Effector CD4-positive, alpha-beta T cell (primary cell): ENCODE results near the gene PROM2.
"Not testable (repeated sequence)": the region's sequence is repeated elsewhere in the genome, so short reads cannot be mapped to it uniquely, and the experiment has no call there.

Source experiments
- DNase-seq: peaks from one replicate; pipeline ENCODE4 v3.0.0-alpha.2; 2020

PROM2 gene

DNA sequence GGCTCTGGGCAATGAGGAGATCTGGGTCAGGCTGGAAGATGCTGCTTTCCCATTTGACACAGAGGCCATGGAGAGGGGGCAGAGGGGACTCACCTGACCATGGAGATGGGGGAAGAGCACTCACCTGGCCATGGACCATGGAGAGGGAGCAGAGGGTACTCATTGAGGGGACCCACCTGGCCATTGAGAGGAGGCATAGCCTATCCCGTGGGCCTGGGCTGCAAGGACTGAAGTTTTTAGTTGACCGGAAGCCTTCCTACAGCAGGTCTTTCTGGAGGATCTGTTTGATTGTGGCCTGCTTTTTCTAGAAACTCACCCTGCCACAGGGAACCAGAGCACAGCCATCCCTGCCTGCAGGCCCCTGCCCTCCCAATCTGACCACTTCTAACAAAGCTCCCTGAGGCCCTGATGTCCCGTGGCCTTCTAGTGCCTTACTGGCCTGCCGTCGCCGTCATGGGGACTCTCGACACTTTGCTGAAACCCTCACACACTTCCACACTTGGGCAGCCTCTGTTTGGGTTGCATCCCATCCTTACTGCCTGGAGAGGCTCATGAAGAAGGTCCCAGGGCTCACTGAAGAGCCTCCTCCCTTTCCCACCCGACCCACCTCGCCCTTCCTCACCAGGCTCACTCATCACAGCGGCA, 5.1 kb upstream of the PROM2 start:
- DNase-seq, result no peak

DNA sequence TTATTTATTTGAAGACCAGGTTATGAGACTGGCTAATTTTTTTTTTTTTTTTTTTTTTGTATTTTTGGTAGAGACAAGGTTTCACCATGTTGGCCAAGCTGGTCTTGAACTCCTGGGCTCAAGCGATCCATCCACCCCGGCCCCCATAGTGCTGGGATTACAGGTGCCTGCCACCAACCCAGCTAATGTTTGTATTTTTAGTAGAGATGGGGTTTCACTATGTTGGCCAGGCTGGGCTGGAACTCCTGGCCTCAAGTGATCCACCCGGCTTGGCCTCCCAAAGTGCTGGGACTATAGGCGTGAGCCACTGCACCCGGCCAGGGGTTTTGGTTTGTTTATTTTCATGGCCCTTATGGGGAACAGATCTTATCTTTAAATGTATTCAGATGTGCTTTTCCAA, 4.5 kb upstream of the PROM2 start:
- DNase-seq, result not testable (repeated sequence)

DNA sequence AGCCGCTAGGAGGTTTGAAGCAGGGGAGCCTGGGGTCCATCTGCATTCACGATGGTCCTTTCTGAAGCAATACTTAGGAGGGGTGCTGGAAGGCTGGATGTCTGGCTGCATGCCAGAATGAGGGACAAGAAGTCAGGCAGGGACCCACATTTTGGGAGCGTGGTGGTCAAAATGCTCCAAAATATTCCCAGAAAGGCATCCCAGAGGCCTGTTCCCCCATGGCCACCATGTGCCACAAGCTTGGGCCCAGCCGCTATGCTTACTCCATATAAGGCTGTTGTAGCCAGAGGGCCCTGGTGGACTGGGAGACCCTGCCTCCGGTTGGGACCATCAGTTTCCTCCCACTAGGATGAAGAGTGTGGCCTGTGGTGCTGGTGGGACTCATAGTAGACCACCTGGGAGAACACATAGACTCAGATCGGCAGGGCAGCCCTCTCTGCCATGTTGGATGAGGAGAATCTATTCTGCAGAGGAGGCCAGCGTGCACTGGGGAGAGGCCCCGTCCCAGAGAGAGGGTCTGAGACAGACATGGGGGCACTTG, 3.6 kb upstream of the PROM2 start:
- no peak for DNase-seq

DNA sequence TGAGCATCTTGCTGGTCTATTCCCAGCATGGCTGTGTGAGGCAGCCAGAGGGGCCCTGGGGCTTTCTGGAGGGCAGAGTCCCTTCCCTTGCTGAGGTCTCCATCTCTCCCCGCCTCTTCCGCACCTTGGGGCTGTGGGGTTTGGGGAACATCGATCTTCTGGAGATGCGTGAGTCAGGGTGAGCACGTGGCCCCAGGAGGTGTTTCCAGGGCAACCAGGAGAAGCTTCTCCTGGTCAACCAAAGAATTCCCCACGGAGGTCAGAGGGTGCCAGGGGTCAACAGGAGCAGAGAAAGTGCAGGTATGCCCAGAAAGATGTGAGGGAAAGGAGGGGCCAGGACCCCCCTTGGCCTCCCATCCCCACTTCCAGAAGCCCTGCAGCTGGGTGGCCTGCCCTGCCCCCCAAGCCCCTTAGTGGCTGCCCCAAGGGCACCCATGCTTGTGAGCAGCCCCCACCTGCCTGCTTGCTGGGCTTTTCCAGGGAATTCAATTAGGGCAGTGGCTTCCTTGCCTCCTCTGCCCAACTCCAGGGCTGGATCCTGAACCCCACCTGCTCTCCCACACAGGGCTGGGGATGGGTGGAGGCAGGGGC, 2.8 kb upstream of the PROM2 start:
- no peak for DNase-seq

DNA sequence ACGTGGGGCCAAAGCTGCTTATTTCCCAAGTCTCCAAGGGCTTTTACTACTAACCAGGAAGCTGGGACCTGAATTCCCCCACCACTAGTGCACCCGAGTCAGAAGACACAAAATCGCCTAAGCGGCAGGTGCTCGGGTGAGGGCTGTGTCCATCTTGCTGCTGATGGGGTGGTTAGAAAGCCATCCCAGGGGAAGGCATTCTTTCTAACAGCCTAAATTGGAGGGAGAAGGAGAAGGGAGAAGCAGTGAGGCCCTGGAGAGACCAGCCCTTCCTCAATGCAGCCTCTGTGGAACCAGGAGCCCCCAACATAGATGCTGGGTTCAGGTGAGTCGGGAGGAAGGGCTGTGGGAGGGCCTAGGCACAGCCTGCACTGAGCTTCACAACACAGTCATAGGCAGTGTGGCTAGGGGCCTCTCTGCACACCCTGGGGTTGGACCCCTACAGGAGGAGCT, 1.9 kb upstream of the PROM2 start:
- no peak for DNase-seq

DNA sequence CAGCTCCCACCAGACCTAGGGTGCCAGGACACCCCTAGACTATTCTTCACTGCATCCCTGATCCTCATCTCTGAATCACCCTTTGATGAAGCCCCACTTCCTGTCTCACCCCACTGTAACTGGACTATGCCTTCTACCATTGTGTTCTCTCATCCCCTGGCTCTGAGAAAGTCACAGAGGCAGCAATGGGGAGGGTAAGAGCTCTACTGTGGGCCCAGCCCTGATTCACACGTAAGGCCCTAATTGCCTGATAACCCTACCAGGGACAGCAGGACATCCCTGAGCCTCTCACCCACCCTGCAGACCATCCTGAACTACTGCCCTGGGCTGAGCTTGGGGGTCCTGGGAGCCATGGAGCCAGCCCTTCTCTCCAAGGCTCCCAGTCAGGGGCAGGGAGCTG, 1.5 kb upstream of the PROM2 start:
- no peak for DNase-seq

DNA sequence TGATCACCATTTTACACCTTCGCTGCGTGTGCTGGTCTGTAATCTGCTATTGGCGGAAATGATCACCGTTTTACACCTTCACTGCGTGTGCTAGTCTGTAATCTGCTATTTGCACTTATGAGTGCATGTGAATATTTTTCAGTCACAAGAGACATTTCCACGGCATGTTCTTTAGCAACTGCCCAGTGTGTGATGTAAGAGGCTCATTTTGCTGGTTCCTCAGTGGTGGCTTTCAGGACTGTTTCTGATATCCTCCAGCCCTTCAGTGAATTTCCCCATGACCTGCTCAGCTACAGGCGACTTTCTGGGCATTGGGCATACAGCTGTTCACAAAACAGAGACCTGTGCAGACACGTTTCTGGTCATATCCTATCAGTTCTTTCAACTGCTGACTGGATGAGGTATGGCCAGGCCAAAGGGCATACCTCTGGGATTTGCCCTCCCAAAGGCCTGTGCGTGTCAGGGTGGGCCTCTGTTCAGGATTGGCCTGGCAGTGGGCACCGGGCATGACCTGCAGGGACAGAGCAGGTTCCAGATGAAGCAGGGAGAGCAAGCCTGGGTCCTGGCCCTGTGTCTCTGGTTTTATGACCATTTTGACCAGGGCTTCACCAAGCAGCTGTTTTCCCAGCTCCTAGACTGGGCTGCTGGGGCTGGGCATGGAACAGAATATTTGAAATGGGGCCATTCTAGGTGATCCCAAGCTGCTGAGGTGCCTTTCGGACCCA, 521 bp upstream of the PROM2 start:
- DNase-seq, result no peak

DNA sequence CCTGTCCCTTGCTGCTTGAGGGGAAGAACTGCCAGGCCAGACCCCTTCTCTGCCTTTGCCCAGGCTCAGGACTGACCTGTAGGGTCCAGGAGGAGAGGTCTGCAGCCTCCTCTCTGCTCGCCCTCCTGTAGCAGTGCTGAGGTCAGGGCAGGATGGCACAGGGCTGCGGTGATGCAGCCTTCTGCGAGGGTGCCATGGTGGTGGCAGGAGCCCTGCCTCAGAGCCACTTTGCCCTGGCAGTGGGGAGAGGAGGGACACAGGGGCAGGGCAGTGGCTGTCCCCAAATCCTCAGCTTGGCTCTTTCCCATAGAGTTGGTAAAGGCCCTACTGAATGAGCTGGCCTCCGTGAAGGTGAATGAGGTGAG, 884 bp downstream of the PROM2 start:
- no peak for DNase-seq

DNA sequence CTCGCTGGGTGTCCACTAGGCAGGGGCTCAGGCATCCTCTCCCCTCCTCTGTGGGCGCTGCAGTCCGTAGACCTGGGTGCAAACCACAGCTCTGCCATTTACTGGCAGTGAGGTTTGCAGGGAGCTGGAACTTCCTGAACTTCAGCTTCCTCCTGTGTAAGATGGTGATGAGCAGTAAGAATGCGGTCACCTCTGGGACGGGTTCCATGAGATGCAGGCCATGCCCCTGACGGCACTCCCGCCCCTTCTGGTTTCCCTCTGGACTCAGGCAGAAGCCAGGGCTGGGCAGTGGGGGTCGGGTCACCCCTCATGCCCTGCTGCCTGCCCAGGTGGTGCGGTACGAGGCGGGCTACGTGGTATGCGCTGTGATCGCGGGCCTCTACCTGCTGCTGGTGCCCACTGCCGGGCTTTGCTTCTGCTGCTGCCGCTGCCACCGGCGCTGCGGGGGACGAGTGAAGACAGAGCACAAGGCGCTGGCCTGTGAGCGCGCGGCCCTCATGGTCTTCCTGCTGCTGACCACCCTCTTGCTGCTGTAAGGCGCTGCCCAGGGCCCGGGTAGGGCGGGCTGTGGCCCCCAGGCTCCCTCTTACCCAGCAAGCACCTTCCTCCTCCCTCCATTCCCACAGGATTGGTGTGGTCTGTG, 1.5 kb downstream of the PROM2 start:
- DNase-seq, result no peak

DNA sequence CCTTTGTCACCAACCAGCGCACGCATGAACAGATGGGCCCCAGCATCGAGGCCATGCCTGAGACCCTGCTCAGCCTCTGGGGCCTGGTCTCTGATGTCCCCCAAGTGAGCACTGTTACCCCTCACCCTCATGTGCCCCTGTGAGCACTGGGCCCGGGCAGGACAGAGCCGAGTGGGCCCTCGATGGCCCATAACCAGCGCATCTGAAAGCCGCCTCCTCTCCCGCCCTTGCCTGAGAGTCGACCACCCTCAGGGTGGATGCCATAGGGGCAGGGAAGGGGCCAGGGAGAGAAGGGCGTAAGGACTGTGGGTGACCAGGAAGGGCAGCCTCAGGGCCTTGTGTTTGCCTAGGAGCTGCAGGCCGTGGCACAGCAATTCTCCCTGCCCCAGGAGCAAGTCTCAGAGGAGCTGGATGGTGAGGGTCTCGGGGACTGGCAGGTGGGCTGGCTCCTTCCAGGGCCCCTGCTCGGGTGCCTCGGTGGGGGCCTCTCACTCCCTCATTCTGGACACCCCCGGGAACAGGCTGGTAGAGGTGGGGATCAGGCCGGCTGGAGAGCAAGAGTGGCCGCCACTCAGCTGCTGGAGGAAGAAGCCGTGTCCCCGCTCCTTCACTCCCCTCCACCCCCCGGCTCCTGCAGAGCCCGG, 2.1 kb downstream of the PROM2 start:
- no peak for DNase-seq

DNA sequence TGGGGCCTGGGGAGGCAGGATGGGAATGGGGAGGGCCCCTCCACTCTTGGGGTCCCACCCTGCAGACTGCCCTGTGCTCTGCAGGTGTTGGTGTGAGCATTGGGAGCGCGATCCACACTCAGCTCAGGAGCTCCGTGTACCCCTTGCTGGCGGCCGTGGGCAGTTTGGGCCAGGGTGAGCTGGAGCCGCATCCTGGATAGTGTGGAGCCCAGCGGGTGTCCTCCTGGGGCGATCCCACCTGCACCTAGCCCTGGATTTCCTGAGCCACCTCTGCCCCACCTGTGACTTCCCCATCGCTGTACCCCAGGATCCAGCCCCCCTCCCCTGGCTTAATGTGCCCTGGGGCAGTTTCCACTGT, 2.6 kb downstream of the PROM2 start:
- DNase-seq, result no peak

DNA sequence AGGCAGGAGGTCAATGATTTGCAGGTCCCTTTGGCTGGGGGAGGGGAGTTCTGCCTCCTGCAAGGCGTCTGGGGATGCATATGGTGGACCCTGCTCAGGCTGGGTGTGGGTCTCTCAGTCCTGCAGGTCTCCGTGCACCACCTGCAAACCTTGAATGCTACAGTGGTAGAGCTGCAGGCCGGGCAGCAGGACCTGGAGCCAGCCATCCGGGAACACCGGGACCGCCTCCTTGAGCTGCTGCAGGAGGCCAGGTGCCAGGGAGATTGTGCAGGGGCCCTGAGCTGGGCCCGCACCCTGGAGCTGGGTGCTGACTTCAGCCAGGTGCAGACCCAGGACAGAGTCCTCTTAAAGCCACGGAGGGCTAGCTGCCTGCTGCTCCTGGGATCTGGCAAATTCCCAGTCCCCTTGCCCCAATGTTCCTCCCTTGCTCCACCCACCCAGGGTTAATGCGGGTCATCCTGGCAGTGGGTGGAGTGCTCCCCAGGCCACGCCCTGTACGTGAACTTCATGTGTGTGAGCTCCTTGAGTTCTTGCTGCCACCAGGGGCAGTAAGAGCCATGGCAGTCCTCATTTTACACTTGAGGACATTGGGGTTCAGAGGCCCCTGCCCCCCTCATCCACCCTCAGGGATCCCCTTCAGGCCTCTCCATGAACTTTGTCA, 3.1 kb downstream of the PROM2 start:
- no peak for DNase-seq

DNA sequence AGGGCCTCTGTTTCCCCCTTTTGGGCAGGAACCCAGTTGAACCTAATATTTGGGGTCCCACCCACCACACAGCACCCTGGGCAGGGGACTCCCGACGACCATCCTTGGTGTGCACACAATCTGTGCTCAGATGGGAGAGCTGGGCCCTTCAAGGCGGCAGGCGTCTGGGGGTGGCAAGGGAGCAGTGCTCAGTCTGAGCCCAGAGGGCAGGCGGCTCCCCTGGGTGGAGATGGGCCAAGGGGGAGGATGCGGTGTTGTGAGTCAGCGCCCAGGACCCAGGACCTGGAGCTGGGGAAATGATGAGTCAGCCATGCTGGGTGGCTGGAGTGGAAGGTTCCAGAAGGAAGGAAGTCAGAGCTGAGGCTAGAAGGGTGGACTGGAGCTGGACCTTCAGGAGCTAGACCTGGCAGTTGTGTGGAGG, 3.8 kb downstream of the PROM2 start:
- no peak for DNase-seq

DNA sequence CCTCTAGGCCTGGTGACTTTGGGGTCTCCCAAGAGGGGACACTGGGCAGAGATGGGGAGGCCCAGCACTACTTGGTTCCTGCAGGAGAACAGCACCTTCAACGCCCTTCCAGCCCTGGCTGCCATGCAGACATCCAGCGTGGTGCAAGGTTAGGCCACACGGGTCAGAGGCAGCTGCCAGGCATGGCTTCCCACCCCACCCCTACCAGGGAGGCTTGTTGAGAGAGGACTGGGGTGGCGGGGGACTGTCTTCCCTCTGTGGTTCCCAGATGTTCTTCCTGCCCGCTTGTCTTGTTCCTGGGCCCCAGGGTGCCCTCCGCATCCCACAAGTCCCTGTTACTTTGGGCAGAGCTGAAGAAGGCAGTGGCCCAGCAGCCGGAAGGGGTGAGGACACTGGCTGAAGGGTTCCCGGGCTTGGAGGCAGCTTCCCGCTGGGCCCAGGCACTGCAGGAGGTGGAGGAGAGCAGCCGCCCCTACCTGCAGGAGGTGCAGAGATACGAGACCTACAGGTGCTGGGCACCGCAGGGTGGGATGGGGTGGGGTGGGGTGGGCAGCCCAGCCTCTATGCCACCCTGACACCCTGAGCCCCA, 4.5 kb downstream of the PROM2 start:
- DNase-seq, result no peak

DNA sequence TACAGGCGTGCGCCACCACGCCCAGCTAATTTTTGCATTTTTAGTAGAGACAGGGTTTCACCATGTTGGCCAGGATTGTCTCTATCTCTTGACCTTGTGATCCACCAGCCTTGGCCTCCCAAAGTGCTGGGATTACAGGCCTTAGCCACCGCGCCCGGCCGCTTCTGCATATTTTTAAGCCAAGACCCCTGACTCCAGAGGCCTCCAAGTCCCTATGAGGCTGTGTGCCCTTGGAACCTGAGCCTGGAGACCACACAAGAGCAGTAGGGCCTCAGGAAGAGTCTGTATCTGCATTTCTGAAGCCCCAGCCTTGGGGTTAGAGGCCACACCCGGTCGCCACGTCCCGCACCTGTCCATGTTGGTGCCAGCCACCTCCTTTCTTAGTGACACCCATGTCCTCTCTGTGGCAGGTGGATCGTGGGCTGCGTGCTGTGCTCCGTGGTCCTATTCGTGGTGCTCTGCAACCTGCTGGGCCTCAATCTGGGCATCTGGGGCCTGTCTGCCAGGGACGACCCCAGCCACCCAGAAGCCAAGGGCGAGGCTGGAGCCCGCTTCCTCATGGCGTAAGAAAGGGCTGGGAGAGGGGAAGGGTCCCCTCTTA, 5.3 kb downstream of the PROM2 start:
- no peak for DNase-seq

DNA sequence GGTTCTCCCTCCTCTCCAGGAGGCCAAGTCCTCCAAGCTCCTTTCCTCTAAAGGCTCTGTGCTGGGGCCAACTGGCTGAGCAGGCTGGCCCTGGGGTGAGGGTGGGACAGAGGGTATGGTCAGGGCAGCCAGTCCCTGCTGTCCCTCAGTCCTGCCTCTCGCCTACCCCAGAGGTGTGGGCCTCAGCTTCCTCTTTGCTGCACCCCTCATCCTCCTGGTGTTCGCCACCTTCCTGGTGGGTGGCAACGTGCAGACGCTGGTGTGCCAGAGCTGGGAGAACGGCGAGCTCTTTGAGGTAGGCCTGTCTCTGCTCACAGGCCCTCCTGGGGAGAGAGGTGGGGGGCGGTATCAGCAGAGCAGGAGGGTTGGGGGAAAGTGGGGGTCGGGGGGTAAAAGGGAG, 6.8 kb downstream of the PROM2 start:
- no peak for DNase-seq

DNA sequence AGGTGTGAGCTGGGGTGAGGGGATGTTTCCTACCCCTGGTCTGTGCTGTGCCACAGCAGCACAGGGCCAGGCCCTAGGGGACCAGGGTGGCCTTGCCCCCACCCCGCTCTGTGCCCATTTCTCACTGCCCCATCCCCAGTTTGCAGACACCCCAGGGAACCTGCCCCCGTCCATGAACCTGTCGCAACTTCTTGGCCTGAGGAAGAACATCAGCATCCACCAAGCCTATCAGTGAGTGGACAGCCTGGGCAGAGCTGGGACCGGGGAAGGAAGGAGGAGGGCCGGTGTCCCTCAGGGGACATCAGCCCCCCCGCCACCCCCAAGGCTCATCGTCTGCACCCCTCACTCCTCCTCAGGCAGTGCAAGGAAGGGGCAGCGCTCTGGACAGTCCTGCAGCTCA, 7.5 kb downstream of the PROM2 start:
- no peak for DNase-seq

DNA sequence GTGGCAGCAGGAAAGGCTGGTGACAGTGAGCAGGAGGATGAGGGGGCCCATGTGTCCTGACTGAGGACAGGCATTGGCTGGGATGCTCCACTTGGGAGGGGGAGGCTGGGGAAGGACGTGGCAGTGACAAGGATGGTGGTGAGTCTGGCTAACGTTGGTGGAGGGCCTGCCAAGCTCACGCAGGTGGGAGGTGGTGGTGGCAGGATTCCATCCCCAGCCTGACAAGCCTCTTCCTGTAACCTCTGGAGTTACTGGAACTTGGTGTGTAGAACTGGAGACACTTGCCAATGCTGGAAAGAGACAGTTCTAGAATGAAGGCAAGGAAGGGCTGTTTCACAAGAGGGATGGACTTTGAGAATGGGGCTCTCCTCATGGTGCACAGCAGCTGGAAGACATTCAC, 8.2 kb downstream of the PROM2 start:
- DNase-seq, result no peak

DNA sequence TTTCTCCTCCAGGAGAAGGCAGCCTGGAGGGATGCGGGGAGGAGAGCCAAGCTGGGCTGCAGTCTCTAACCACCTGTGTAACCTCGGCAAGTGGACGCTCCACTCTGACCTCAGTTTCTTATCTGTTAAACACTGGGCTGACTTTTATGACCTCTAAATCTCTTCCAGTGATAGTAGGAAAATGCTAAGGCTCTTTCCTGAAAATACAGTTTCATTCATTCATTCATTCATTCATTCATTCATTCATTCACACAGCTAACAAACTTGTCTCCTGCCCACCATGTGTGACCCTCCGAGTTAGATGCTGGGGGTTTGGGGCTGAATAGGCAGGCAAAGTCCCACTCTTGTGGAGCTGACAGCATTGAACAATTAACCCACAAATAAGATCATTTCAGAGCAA, 9.3 kb downstream of the PROM2 start:
- DNase-seq, result no peak

DNA sequence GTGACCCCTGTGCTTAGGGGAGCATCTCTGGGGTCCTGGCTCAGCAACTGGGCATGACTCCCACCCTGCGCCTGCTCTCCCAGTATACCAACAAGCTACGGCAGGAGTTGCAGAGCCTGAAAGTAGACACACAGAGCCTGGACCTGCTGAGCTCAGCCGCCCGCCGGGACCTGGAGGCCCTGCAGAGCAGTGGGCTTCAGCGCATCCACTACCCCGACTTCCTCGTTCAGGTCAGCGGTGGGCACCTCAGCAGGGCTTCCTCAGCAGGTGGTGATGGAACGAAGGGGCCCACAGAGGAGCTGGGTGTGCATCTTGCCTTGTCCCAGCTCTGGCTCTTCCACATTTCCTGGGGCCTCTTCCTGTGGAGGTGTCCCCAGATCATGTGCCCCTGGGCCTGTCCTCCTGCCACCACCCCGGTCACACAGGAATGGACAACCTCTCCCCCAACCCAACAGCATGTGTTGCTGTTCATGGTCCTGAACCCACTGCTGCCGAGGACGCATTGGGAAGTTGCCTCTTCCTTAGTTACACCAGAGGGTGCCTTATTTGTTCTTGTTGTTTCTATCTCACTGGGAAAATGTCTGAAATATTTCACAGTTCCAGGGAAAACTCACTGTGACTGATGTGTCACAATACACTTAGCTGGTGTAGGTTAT, 10.8 kb downstream of the PROM2 start:
- no peak for DNase-seq

DNA sequence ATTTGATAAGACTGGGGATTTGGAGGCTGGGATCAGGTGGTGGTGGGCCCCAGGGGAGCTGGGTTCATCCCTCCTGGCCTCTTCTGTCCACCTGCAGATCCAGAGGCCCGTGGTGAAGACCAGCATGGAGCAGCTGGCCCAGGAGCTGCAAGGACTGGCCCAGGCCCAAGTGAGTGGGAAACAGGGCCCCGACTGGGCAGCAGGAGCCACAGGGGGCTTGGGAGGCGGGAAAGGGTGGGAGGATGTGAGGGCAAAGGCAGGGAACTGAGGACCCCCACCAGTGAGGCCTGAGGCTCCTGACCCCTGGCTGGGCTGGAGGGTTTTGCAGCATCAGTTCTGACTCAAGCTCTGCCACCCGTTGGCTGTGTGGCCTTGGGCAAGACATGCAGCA, 11.3 kb downstream of the PROM2 start:
- no peak for DNase-seq
